ENCODE results near the gene RNF38. TPM values are rescaled to one million over a fixed set of nuclear protein-coding genes. Genes with fewer than 3 reads are reported as not detected.

RNF38 gene
- total RNA-seq: 35.3 and 37.1 TPM in 2 replicates

GRCh38 chr9:36399980-36400331, at the start of gene RNF38:
Gene RNF38 (minus strand): TSS chr9:36400269. CDS start chr9:36400108, 161 bp downstream.

Other genes with a start within 250 kb of the RNF38 start
- gene CCIN, start 230.9 kb downstream of the RNF38 start, total RNA-seq: 0.10 and 0.65 TPM in 2 replicates
- gene CLTA, start 209.3 kb downstream of the RNF38 start, total RNA-seq: 275 and 279 TPM in 2 replicates
- gene GNE, start 141.8 kb downstream of the RNF38 start, total RNA-seq: 10.8 and 12.3 TPM in 2 replicates
- gene MELK, start 172.6 kb upstream of the RNF38 start, total RNA-seq: 12.1 and 31.1 TPM in 2 replicates

Data from vein endothelial cell (primary cell).